SK-N-SH (cell line): ENCODE results near the gene CYP2W1.

Experiments used
- CTCF ChIP-seq: fragments of 200-600 bp; sonication (generic); IDR thresholded peaks from 2 replicates; pipeline ENCODE4 v1.6.1; 2017; ENCODE audit warnings: antibody characterized with exemption, mild to moderate bottlenecking, moderate library complexity
- EP300 ChIP-seq, 2 experiments: IDR thresholded peaks; 2 replicates each; pipeline versions ENCODE4 v1.4.0 to v1.6.1; 2012; ENCODE audit warnings: borderline replicate concordance in 1 of 2, low read depth in 1 of 2, low read length in 1 of 2
- EZH2phosphoT487 ChIP-seq: fragments of 200-600 bp; sonication (generic); IDR thresholded peaks from 2 replicates; pipeline ENCODE4 v1.6.1; 2017; ENCODE audit warnings: low read depth, mixed run types, mild to moderate bottlenecking, antibody characterized with exemption, moderate library complexity, borderline replicate concordance
- FOXJ3 ChIP-seq: sonication (generic); formaldehyde crosslinking; IDR thresholded peaks from 2 replicates; pipeline ENCODE4 v1.5.1; 2020; ENCODE audit warnings: mild to moderate bottlenecking, missing genetic modification reagents
- GABPA ChIP-seq: IDR thresholded peaks from 2 replicates; pipeline ENCODE4 v1.4.0; 2012; ENCODE audit warnings: low read depth, mild to moderate bottlenecking
- NFIC ChIP-seq: IDR thresholded peaks from 2 replicates; pipeline ENCODE4 v1.4.0; 2012; ENCODE audit warnings: borderline replicate concordance
- NRF1 ChIP-seq: IDR thresholded peaks from 2 replicates; pipeline ENCODE4 v1.6.1; 2012; ENCODE audit warnings: low read depth, mild to moderate bottlenecking, low read length
- PBX3 ChIP-seq: IDR thresholded peaks from 2 replicates; pipeline ENCODE4; 2012
- POLR2AphosphoS5 ChIP-seq: IDR thresholded peaks from 2 replicates; pipeline ENCODE4 v1.6.1; 2012; ENCODE audit warnings: low read depth, low read length
- SIN3A ChIP-seq: IDR thresholded peaks from 2 replicates; pipeline ENCODE4 v1.6.1; 2012; ENCODE audit warnings: low read depth, mild to moderate bottlenecking, low read length, moderate library complexity, borderline replicate concordance
- TCF12 ChIP-seq: IDR thresholded peaks from 2 replicates; pipeline ENCODE4 v1.4.0; 2012
- TEAD4 ChIP-seq: IDR thresholded peaks from 2 replicates; pipeline ENCODE4 v1.4.0; 2012; ENCODE audit warnings: mild to moderate bottlenecking, borderline replicate concordance; ENCODE audit not compliant: insufficient read depth
- USF2 ChIP-seq: fragments of 150-350 bp; IDR thresholded peaks from 2 replicates; pipeline ENCODE4 v1.6.1; 2017; ENCODE audit warnings: antibody characterized with exemption, low read length, low read depth, borderline replicate concordance
- ZBTB33 ChIP-seq: IDR thresholded peaks from 2 replicates; pipeline ENCODE4 v1.4.0; 2012; ENCODE audit warnings: low read depth, borderline replicate concordance

GRCh38 chr7:1009747-1010146 is 26.8 kb downstream of the CYP2W1 start:
- no peak for TF ChIP-seq CTCF
- TF ChIP-seq NRF1: no peak
- TF ChIP-seq USF2: no peak
- no peak for TF ChIP-seq FOXJ3 (CRISPR knock-in tag)
- no peak for TF ChIP-seq TEAD4
- TF ChIP-seq POLR2AphosphoS5: no peak
- TF ChIP-seq GABPA: no peak
- no peak for TF ChIP-seq ZBTB33
- TF ChIP-seq NFIC: no peak
- no peak for TF ChIP-seq EP300 (IDR thresholded peaks at IDR 0.05; ENCODE audit: borderline replicate concordance in 1 of 2, low read depth in 1 of 2, low read length in 1 of 2)
- no peak for TF ChIP-seq PBX3
- TF ChIP-seq EZH2phosphoT487: no peak
- no peak for TF ChIP-seq TCF12
- no peak for TF ChIP-seq SIN3A
